ENCODE results near the gene AURKA. TPM values are rescaled to one million over a fixed set of nuclear protein-coding genes. Genes with fewer than 3 reads are reported as not detected.

AURKA gene
- total and polyA plus RNA-seq, 9 of the 15 experiments (the other 6 are each of a cell fraction or from before 2014, with no cell fraction given), result 72.7 to 162 (median 113) TPM

GRCh38 chr20:56429502-56429901 is 37.5 kb upstream of the AURKA start (continued):
- TF ChIP-seq TSHZ1 (CRISPR knock-in tag; IDR thresholded peaks at IDR 0.05) (no peak), CBFA2T2 (conservative IDR thresholded peaks at IDR 0.05) (peak; percentile 81), ZFP30 (CRISPR knock-in tag; IDR thresholded peaks at IDR 0.05; ENCODE audit: borderline replicate concordance) (no peak), JUN (IDR thresholded peaks at IDR 0.05; ENCODE audit: borderline replicate concordance, low read depth, low read length) (no peak), JUN (CRISPR knock-in tag; IDR thresholded peaks at IDR 0.05; ENCODE audit: borderline replicate concordance) (no peak), ZNF75A (CRISPR knock-in tag; IDR thresholded peaks at IDR 0.05) (no peak), PML (IDR thresholded peaks at IDR 0.05; ENCODE audit: low read length) (no peak; the same call in 1 of the 2 replicates), ZNF408 (CRISPR knock-in tag; IDR thresholded peaks at IDR 0.05; ENCODE audit: low read depth) (no peak), EP400 (IDR thresholded peaks at IDR 0.05) (no peak), ZNF146 (CRISPR knock-in tag; IDR thresholded peaks at IDR 0.05; ENCODE audit: unreplicated experiment) (no peak), ZNF778 (CRISPR knock-in tag; IDR thresholded peaks at IDR 0.05) (no peak), EWSR1 (IDR thresholded peaks at IDR 0.05; ENCODE audit: borderline replicate concordance, low read depth, partially characterized antibody) (no peak), E2F3 (CRISPR knock-in tag; IDR thresholded peaks at IDR 0.05) (no peak), NFIC (IDR thresholded peaks at IDR 0.05) (peak; percentile 65), TEAD4 (IDR thresholded peaks at IDR 0.05; ENCODE audit: low read length) (peak; percentile 93), TEAD4 (CRISPR knock-in tag; IDR thresholded peaks at IDR 0.05; ENCODE audit: borderline replicate concordance) (no peak), MYC (IDR thresholded peaks at IDR 0.05; ENCODE audit: low read depth, low read length) (peak; percentile 17; the same call in 1 of the 2 replicates), MYC (CRISPR knock-in tag; IDR thresholded peaks at IDR 0.05; ENCODE audit: borderline replicate concordance, low read depth) (no peak), RBM14 (IDR thresholded peaks at IDR 0.05; ENCODE audit: borderline replicate concordance, insufficient read depth, low read depth, low read length) (no peak), SMARCA4 (IDR thresholded peaks at IDR 0.05) (peak; percentile 91), ATF2 (CRISPR knock-in tag; IDR thresholded peaks at IDR 0.05) (no peak)
- TF ChIP-seq, protein P1, sequence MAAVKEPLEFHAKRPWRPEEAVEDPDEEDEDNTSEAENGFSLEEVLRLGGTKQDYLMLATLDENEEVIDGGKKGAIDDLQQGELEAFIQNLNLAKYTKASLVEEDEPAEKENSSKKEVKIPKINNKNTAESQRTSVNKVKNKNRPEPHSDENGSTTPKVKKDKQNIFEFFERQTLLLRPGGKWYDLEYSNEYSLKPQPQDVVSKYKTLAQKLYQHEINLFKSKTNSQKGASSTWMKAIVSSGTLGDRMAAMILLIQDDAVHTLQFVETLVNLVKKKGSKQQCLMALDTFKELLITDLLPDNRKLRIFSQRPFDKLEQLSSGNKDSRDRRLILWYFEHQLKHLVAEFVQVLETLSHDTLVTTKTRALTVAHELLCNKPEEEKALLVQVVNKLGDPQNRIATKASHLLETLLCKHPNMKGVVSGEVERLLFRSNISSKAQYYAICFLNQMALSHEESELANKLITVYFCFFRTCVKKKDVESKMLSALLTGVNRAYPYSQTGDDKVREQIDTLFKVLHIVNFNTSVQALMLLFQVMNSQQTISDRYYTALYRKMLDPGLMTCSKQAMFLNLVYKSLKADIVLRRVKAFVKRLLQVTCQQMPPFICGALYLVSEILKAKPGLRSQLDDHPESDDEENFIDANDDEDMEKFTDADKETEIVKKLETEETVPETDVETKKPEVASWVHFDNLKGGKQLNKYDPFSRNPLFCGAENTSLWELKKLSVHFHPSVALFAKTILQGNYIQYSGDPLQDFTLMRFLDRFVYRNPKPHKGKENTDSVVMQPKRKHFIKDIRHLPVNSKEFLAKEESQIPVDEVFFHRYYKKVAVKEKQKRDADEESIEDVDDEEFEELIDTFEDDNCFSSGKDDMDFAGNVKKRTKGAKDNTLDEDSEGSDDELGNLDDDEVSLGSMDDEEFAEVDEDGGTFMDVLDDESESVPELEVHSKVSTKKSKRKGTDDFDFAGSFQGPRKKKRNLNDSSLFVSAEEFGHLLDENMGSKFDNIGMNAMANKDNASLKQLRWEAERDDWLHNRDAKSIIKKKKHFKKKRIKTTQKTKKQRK (IDR thresholded peaks at IDR 0.05; ENCODE audit: borderline replicate concordance, low read depth, low read length), result no peak

Measured in K562 (cell line).